ENCODE data around the gene ZNF165.
A peak's percentile ranks its signal among the peaks of the same experiment; 100 is the strongest.
"Not testable (repeated sequence)": the region's sequence is repeated elsewhere in the genome, so short reads cannot be mapped to it uniquely, and the experiment has no call there.

ZNF165 gene

GRCh38 chr6:28102699-28103098, 22.3 kb downstream of the ZNF165 start:
- H3K27ac Mint-ChIP-seq; H3K4me3 Mint-ChIP-seq; H3K4me1 Mint-ChIP-seq (ENCODE audit: low read depth); H3K36me3 Mint-ChIP-seq (ENCODE audit: low read depth); intact Hi-C loops (cut with micrococcal nuclease); H3K9me3 Mint-ChIP-seq: not testable (repeated sequence)
- H3K27me3 Mint-ChIP-seq, result peaks cover 16% of the 10 kb centered on the region

- intact Hi-C loops (cut with micrococcal nuclease), result loop anchor here (1.0 kb wide), 1 partner anchor 23 kb away; no protein-coding TSS in a partner anchor
- H3K4me3 Mint-ChIP-seq, result peak overlapping the region; percentile 85
- H3K27me3 Mint-ChIP-seq, result peaks cover 17% of the 10 kb centered on the region
- H3K36me3 Mint-ChIP-seq (ENCODE audit: low read depth), result peaks cover 6% of the 10 kb centered on the region
- H3K27ac Mint-ChIP-seq, result peak overlapping the region; percentile 85
- no peaks in the 10 kb centered on the region for H3K9me3 Mint-ChIP-seq
- peaks cover 7% of the 10 kb centered on the region for H3K4me1 Mint-ChIP-seq (ENCODE audit: low read depth)
Measured at GRCh38 chr6:28104392-28105244, 24.2 kb downstream of the ZNF165 start.

DNA sequence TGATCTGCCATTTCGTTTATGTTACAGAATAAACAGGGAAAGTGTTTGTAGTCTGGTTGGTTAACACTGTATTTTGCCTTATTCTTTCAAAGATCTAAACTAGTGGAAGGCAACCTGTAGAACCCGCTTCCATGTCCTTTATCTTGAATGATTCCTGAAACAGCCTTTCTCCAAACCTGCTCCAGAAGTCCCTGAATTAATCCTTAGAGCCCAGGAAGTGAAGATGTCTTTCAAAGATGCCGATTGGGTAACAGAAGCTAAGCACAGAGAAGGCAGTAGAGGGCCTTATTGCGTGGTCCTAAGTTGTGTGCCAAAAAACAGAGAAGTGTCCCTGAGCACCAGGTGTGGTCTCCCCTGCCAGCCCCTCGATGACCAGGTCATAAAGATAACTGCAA, 24.9 kb downstream of the ZNF165 start:
- peak overlapping the region; percentile 85 for H3K4me3 Mint-ChIP-seq
- peaks cover 7% of the 10 kb centered on the region for H3K4me1 Mint-ChIP-seq (ENCODE audit: low read depth)
- H3K27ac Mint-ChIP-seq, result peak overlapping the region; percentile 85
- intact Hi-C loops (cut with micrococcal nuclease), result no loop called here
- H3K9me3 Mint-ChIP-seq, result no peaks in the 10 kb centered on the region
- peaks cover 6% of the 10 kb centered on the region for H3K36me3 Mint-ChIP-seq (ENCODE audit: low read depth)
- peaks cover 16% of the 10 kb centered on the region for H3K27me3 Mint-ChIP-seq

- Mint-ChIP-seq H3K4me3 (no peak overlapping the region), H3K9me3 (no peaks in the 10 kb centered on the region), H3K27me3 (peaks cover 12% of the 10 kb centered on the region), H3K4me1 (ENCODE audit: low read depth) (peaks cover 7% of the 10 kb centered on the region), H3K36me3 (ENCODE audit: low read depth) (peaks cover 6% of the 10 kb centered on the region), H3K27ac (no peak overlapping the region)
- intact Hi-C loops (cut with micrococcal nuclease), result no loop called here
Measured at GRCh38 chr6:28107506-28107905, 27.1 kb downstream of the ZNF165 start.

- Mint-ChIP-seq H3K4me1 (ENCODE audit: low read depth) (no peaks in the 10 kb centered on the region), H3K27me3 (peaks cover 6% of the 10 kb centered on the region), H3K9me3 (no peaks in the 10 kb centered on the region), H3K36me3 (ENCODE audit: low read depth) (peaks cover 30% of the 10 kb centered on the region), H3K4me3 (no peak overlapping the region), H3K27ac (no peak overlapping the region)
- intact Hi-C loops (cut with micrococcal nuclease), result no loop called here
Measured at GRCh38 chr6:28111964-28112363, 31.6 kb downstream of the ZNF165 start.

- Mint-ChIP-seq H3K27me3 (peaks cover 3% of the 10 kb centered on the region), H3K9me3 (no peaks in the 10 kb centered on the region), H3K27ac (no peak overlapping the region), H3K36me3 (ENCODE audit: low read depth) (peaks cover 60% of the 10 kb centered on the region), H3K4me1 (ENCODE audit: low read depth) (no peaks in the 10 kb centered on the region), H3K4me3 (no peak overlapping the region)
- intact Hi-C loops (cut with micrococcal nuclease), result no loop called here
Measured at GRCh38 chr6:28115799-28116198, 35.4 kb downstream of the ZNF165 start.

GRCh38 chr6:28117386-28118050, 37.1 kb downstream of the ZNF165 start:
- Mint-ChIP-seq H3K4me1 (ENCODE audit: low read depth) (no peaks in the 10 kb centered on the region), H3K27me3 (no peaks in the 10 kb centered on the region), H3K27ac (no peak overlapping the region), H3K9me3 (no peaks in the 10 kb centered on the region), H3K36me3 (ENCODE audit: low read depth) (peaks cover 67% of the 10 kb centered on the region), H3K4me3 (no peak overlapping the region)
- intact Hi-C loops (cut with micrococcal nuclease), result no loop called here

- no peak overlapping the region for H3K27ac Mint-ChIP-seq
- intact Hi-C loops (cut with micrococcal nuclease), result no loop called here
- H3K36me3 Mint-ChIP-seq (ENCODE audit: low read depth), result peaks cover 74% of the 10 kb centered on the region
Measured at GRCh38 chr6:28118217-28118616, 37.8 kb downstream of the ZNF165 start.

DNA sequence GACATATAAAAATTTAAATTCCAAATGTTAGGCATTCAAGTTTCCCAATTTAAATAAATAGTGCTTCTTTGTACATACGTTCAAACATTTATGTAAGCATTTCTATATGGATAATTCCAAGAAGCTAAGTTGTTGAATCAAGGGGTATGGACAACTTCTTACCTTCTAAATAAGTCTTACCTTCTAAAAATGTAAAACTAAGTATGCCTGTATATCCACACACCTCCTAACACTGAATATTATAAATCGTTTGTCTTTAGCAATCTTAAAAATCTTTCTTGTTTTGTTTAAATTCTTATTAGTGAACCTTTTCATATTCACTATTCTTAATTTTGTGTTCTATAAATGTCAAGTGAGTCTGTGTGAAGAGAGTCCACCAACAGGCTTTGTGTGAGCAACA, 41.5 kb downstream of the ZNF165 start:
- H3K9me3 Mint-ChIP-seq, result no peaks in the 10 kb centered on the region
- no peaks in the 10 kb centered on the region for H3K27me3 Mint-ChIP-seq
- intact Hi-C loops (cut with micrococcal nuclease), result loop anchor here (5.0 kb wide), 1 partner anchor 40 kb away; the partner anchor contains the start of gene ZNF165
- H3K27ac Mint-ChIP-seq, result no peak overlapping the region
- H3K36me3 Mint-ChIP-seq (ENCODE audit: low read depth), result peaks cover 61% of the 10 kb centered on the region
- H3K4me3 Mint-ChIP-seq, result no peak overlapping the region
- H3K4me1 Mint-ChIP-seq (ENCODE audit: low read depth), result peaks cover 21% of the 10 kb centered on the region

More at GRCh38 chr6:28118217-28118616, 37.8 kb downstream of the ZNF165 start:
- no peaks in the 10 kb centered on the region for H3K4me1 Mint-ChIP-seq (ENCODE audit: low read depth)
- H3K27me3 Mint-ChIP-seq, result no peaks in the 10 kb centered on the region
- no peak overlapping the region for H3K4me3 Mint-ChIP-seq
- no peaks in the 10 kb centered on the region for H3K9me3 Mint-ChIP-seq

GRCh38 chr6:28122283-28122682, 41.9 kb downstream of the ZNF165 start:
- H3K4me1 Mint-ChIP-seq (ENCODE audit: low read depth), result peaks cover 21% of the 10 kb centered on the region
- H3K4me3 Mint-ChIP-seq, result not testable (repeated sequence)

GRCh38 chr6:28124350-28124970, 44.1 kb downstream of the ZNF165 start, which contains the start of gene ZSCAN16:
ZSCAN16 (plus strand) TSS chr6:28124609; CDS start chr6:28125444, 835 bp downstream.
- H3K36me3 Mint-ChIP-seq (ENCODE audit: low read depth), result peaks cover 58% of the 10 kb centered on the region
- H3K9me3 Mint-ChIP-seq, result no peaks in the 10 kb centered on the region
- H3K4me1 Mint-ChIP-seq (ENCODE audit: low read depth), result peaks cover 35% of the 10 kb centered on the region
- no peaks in the 10 kb centered on the region for H3K27me3 Mint-ChIP-seq
- H3K27ac Mint-ChIP-seq, result peak within 1 kb of the TSS; percentile 84
- intact Hi-C loops (cut with micrococcal nuclease), result loop anchor here (5.0 kb wide), 1 partner anchor 42 kb away; the partner anchor contains the start of gene ZNF165
- peak within 1 kb of the TSS; percentile 89 for H3K4me3 Mint-ChIP-seq

More at GRCh38 chr6:28122283-28122682, 41.9 kb downstream of the ZNF165 start:
- H3K27ac Mint-ChIP-seq, H3K9me3 Mint-ChIP-seq, H3K27me3 Mint-ChIP-seq: not testable (repeated sequence)
- intact Hi-C loops (cut with micrococcal nuclease), result loop anchor here (5.0 kb wide), 1 partner anchor 40 kb away; the partner anchor contains the start of gene ZNF165
- H3K36me3 Mint-ChIP-seq (ENCODE audit: low read depth), result peaks cover 61% of the 10 kb centered on the region

DNA sequence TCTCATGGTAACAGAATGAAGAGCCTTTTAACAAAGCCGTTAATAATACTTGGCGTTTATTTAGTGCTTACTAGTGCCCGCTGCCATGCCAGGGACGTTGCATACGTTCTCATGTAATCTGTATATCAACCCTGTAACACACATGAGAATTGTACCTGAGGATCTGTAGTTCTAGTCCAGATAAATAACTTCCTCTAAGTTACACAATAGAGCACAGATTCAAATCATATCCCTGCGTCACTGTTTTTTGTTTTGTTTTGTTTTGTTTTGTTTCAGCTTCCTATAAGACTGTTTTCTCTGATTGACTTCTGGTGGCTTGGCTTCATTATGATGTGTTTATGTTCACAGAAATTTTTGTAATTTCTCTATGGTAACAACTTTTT, 44.6 kb downstream of the ZNF165 start:
- H3K27me3 Mint-ChIP-seq, result no peaks in the 10 kb centered on the region
- peak overlapping the region; percentile 84 for H3K27ac Mint-ChIP-seq
- H3K4me1 Mint-ChIP-seq (ENCODE audit: low read depth), result peaks cover 36% of the 10 kb centered on the region
- intact Hi-C loops (cut with micrococcal nuclease), result loop anchor here (5.0 kb wide), 1 partner anchor 43 kb away; the partner anchor contains the start of gene ZNF165
- peak overlapping the region; percentile 89 for H3K4me3 Mint-ChIP-seq
- no peaks in the 10 kb centered on the region for H3K9me3 Mint-ChIP-seq
- peaks cover 57% of the 10 kb centered on the region for H3K36me3 Mint-ChIP-seq (ENCODE audit: low read depth)

DNA sequence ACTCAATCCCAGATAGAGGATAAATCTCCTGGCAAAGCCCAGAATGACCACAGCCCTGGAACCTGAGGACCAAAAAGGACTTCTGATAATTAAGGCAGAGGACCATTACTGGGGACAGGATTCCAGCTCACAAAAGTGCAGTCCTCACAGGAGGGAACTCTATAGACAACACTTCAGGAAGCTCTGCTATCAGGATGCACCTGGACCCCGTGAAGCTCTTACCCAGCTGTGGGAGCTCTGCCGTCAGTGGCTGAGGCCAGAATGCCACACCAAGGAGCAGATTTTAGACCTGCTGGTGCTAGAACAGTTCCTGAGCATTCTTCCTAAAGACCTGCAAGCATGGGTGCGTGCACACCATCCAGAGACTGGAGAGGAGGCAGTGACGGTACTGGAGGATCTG, 45.0 kb downstream of the ZNF165 start:
- Mint-ChIP-seq H3K4me3 (no peak overlapping the region), H3K9me3 (no peaks in the 10 kb centered on the region), H3K4me1 (ENCODE audit: low read depth) (peaks cover 36% of the 10 kb centered on the region), H3K27ac (peak overlapping the region; percentile 84), H3K36me3 (ENCODE audit: low read depth) (peaks cover 54% of the 10 kb centered on the region), H3K27me3 (no peaks in the 10 kb centered on the region)
- intact Hi-C loops (cut with micrococcal nuclease), result no loop called here

All from dendritic cell treated with granulocyte-macrophage colony-stimulating factor and Interleukin-4, amounts not matched to agents 40 ng/mL and 50 ng/mL, for 4 days (primary cell).